Thyroid gland (tissue), 4 donors: ENCODE measurements around the gene UGT8.

Source experiments
- POLR2A ChIP-seq, 2 donors: fragments of 450-650 bp; IDR thresholded peaks; one replicate each; pipeline ENCODE4 v1.6.1; 2017; ENCODE audit warnings: antibody characterized with exemption in 2 of 2, mild to moderate bottlenecking in 2 of 2, moderate library complexity in 1 of 2
- TF ChIP-seq, protein P1 (sequence below), 6 experiments: fragments of 200-600 bp in 3 of 6; fragments of 450-650 bp in 3 of 6; sonication (generic) in 3 of 6; IDR thresholded peaks; one replicate each; pipeline ENCODE4 v1.5.1; 2016 to 2019; ENCODE audit warnings: antibody characterized with exemption in 6 of 6, mild to moderate bottlenecking in 2 of 6, inconsistent platforms in 1 of 6, moderate library complexity in 1 of 6

GRCh38 chr4:114642173-114642780 is 43.7 kb downstream of the UGT8 start:
- TF ChIP-seq POLR2A (IDR thresholded peaks at IDR 0.05) = no peak
- TF ChIP-seq, protein P1, sequence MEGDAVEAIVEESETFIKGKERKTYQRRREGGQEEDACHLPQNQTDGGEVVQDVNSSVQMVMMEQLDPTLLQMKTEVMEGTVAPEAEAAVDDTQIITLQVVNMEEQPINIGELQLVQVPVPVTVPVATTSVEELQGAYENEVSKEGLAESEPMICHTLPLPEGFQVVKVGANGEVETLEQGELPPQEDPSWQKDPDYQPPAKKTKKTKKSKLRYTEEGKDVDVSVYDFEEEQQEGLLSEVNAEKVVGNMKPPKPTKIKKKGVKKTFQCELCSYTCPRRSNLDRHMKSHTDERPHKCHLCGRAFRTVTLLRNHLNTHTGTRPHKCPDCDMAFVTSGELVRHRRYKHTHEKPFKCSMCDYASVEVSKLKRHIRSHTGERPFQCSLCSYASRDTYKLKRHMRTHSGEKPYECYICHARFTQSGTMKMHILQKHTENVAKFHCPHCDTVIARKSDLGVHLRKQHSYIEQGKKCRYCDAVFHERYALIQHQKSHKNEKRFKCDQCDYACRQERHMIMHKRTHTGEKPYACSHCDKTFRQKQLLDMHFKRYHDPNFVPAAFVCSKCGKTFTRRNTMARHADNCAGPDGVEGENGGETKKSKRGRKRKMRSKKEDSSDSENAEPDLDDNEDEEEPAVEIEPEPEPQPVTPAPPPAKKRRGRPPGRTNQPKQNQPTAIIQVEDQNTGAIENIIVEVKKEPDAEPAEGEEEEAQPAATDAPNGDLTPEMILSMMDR (IDR thresholded peaks at IDR 0.05) = no peak
